ENCODE results near the gene SHLD2.
"Not testable (repeated sequence)": the region's sequence is repeated elsewhere in the genome, so short reads cannot be mapped to it uniquely, and the experiment has no call there.

DNA sequence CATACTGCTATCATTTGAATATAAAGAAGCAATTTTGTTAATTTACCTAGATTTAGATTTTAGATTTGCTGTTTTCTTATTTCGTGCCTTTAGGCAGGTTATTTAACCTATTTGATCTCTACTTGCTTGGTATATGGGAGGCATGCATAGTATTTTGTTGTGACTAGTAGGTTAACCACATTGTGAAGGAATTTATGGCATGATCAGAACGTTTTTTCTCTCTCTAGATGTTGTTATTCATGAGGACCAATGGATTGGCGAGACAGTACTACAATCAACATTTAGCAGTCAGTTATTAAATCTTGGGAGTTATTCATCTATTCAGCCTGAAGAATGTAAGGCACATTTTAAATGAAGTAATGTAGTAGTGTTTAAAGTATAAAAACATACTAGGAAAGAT, 62.8 kb downstream of the SHLD2 start:
- not testable (repeated sequence) for TF ChIP-seq EZH2 (IDR thresholded peaks at IDR 0.05; ENCODE audit: insufficient read depth, poor library complexity, severe bottlenecking); EZH2phosphoT487 (IDR thresholded peaks at IDR 0.05; ENCODE audit: insufficient read depth, low read depth)
